Mesenchymal stem cell (in vitro differentiated cells and primary cell): ENCODE data around the gene SYT15.

Source experiments
- DNase-seq: peaks from one replicate; pipeline ENCODE4 v3.0.0-alpha.2; 2013
- H2AFZ ChIP-seq: one replicate; pipeline ENCODE4 v1.6.1; 2013; ENCODE audit warnings: low read depth, mild to moderate bottlenecking, control low read depth, inconsistent platforms, low read length, moderate library complexity
- H2AK5ac ChIP-seq: 2 replicates; pipeline ENCODE4 v1.6.1; 2013; ENCODE audit warnings: low read length, moderate library complexity, mild to moderate bottlenecking, inconsistent platforms; ENCODE audit not compliant: severe bottlenecking
- H2BK120ac ChIP-seq: one replicate; pipeline ENCODE4 v1.6.1; 2013; ENCODE audit warnings: low read depth, mild to moderate bottlenecking, inconsistent platforms, low read length, moderate library complexity
- H2BK12ac ChIP-seq, 2 experiments: one replicate each; pipeline ENCODE4 v1.6.1; 2013; ENCODE audit warnings: inconsistent platforms in 2 of 2, low read length in 2 of 2, mild to moderate bottlenecking in 2 of 2, moderate library complexity in 2 of 2, control low read depth in 1 of 2
- H2BK15ac ChIP-seq: one replicate; pipeline ENCODE4 v1.6.1; 2013; ENCODE audit warnings: mild to moderate bottlenecking, low read depth, inconsistent platforms; ENCODE audit not compliant: poor library complexity, severe bottlenecking
- H2BK5ac ChIP-seq: 2 replicates; pipeline ENCODE4 v1.6.1; 2013; ENCODE audit warnings: low read depth, mild to moderate bottlenecking, low read length, control low read depth, inconsistent platforms; ENCODE audit not compliant: poor library complexity, severe bottlenecking
- H3K14ac ChIP-seq, 2 experiments: one replicate each; pipeline ENCODE4 v1.6.1; 2013; ENCODE audit warnings: inconsistent platforms in 2 of 2, low read length in 2 of 2, control low read depth in 1 of 2, mild to moderate bottlenecking in 1 of 2, moderate library complexity in 1 of 2
- H3K18ac ChIP-seq, 2 experiments: one replicate each; pipeline ENCODE4 v1.6.1; 2013; ENCODE audit warnings: inconsistent platforms in 2 of 2, low read length in 2 of 2, control low read depth in 1 of 2, low read depth in 1 of 2, mild to moderate bottlenecking in 1 of 2
- H3K23ac ChIP-seq, 2 experiments: one replicate each; pipeline ENCODE4 v1.6.1; 2013; ENCODE audit warnings: inconsistent platforms in 2 of 2, low read length in 2 of 2, mild to moderate bottlenecking in 2 of 2, moderate library complexity in 2 of 2, control low read depth in 1 of 2
- H3K27ac ChIP-seq: 2 replicates; pipeline ENCODE4 v1.5.1; 2013; ENCODE audit warnings: mild to moderate bottlenecking, moderate library complexity, low read length, control low read depth, inconsistent platforms; ENCODE audit not compliant: poor library complexity, severe bottlenecking
- H3K27me3 ChIP-seq, 2 experiments: 2 replicates each; pipeline versions ENCODE4 v1.6.1 to v1.7.0; 2013; ENCODE audit warnings: low read length in 2 of 2, mild to moderate bottlenecking in 2 of 2, moderate library complexity in 2 of 2, control low read depth in 1 of 2, inconsistent platforms in 1 of 2; ENCODE audit not compliant: control insufficient read depth in 1 of 2, insufficient read depth in 1 of 2
- H3K36me3 ChIP-seq, 2 experiments: 2 replicates each; pipeline versions ENCODE4 v1.6.1 to v1.7.0; 2013; ENCODE audit warnings: low read length in 2 of 2, control low read depth in 1 of 2, inconsistent platforms in 1 of 2, low read depth in 1 of 2, mild to moderate bottlenecking in 1 of 2; ENCODE audit not compliant: insufficient read depth in 2 of 2, control insufficient read depth in 1 of 2
- H3K4ac ChIP-seq, 2 experiments: one replicate each; pipeline ENCODE4 v1.6.1; 2013; ENCODE audit warnings: inconsistent platforms in 2 of 2, low read length in 2 of 2, mild to moderate bottlenecking in 2 of 2, moderate library complexity in 2 of 2, control low read depth in 1 of 2, low read depth in 1 of 2
- H3K4me1 ChIP-seq: 2 replicates; pipeline ENCODE4 v1.6.1; 2013; ENCODE audit warnings: low read depth, low read length, control low read depth; ENCODE audit not compliant: control insufficient read depth, insufficient read depth
- H3K4me2 ChIP-seq: 2 replicates; pipeline ENCODE4 v1.6.1; 2013; ENCODE audit warnings: low read length, mild to moderate bottlenecking, inconsistent platforms; ENCODE audit not compliant: poor library complexity, severe bottlenecking
- H3K4me3 ChIP-seq, 2 experiments: 2 replicates each; pipeline versions ENCODE4 v1.5.1 to v1.7.0; 2013; ENCODE audit warnings: low read length in 2 of 2, mild to moderate bottlenecking in 2 of 2, control low read depth in 1 of 2, low read depth in 1 of 2; ENCODE audit not compliant: insufficient read depth in 1 of 2
- H3K79me1 ChIP-seq: replicated peaks from 2 replicates; pipeline ENCODE4 v1.6.1; 2013; ENCODE audit warnings: mild to moderate bottlenecking, control low read depth, low read length, inconsistent platforms; ENCODE audit not compliant: poor library complexity, severe bottlenecking
- H3K9ac ChIP-seq: 2 replicates; pipeline ENCODE4 v1.7.0; 2013; ENCODE audit warnings: mild to moderate bottlenecking, low read length, moderate library complexity
- H3K9me3 ChIP-seq: 2 replicates; pipeline ENCODE4 v1.7.0; 2013; ENCODE audit warnings: mild to moderate bottlenecking, low read length; ENCODE audit not compliant: control insufficient read depth
- H4K8ac ChIP-seq: one replicate; pipeline ENCODE4 v1.6.1; 2013; ENCODE audit warnings: inconsistent platforms, mild to moderate bottlenecking, low read length, moderate library complexity
- H4K91ac ChIP-seq: one replicate; pipeline ENCODE4 v1.6.1; 2013; ENCODE audit warnings: mild to moderate bottlenecking, low read length, inconsistent platforms
- WGBS: methylation state at CpG from one replicate; pipeline ENCODE4 v1.1.7; 2013; ENCODE audit warnings: mixed read lengths; 5-methylcytosine and 5-hydroxymethylcytosine counted together

Gene SYT15

DNA sequence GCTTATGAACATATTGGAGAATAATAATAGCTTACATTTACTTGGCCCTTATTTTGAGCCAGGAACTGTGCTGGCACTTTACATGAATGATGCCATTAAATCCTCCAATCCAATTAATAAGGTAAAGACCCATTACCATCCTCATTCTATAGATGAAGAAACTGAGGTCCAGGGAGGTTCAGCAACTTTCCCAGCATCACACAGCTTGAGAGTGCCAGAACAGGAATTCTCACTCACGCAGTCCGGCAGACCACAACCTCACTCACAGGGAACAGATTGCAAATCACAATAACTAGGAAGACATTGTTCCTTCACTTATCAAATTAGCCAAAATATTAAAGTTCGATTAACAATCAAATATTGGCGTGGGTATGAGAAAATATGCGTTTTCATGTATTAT is 40.8 kb upstream of the SYT15 start:
- Histone ChIP-seq H3K79me1 (no peaks in the 10 kb centered on the region), H2AK5ac (peak overlapping the region; percentile 29), H3K27me3 (peaks cover 0 to 76% of the 10 kb centered on the region in 2 experiments), H3K4me2 (no peak overlapping the region), H3K9me3 (no peaks in the 10 kb centered on the region), H2BK15ac (no peak overlapping the region), H3K36me3 (peaks cover 0 to 6% of the 10 kb centered on the region in 2 experiments), H2AFZ (no peak overlapping the region), H3K27ac (no peak overlapping the region), H3K23ac (no peak overlapping the region), H4K8ac (no peak overlapping the region), H3K9ac (no peak overlapping the region), H2BK12ac (no peak overlapping the region), H4K91ac (no peak overlapping the region), H3K14ac (no peak overlapping the region), H3K18ac (no peak overlapping the region), H2BK5ac (no peak overlapping the region), H3K4me1 (peaks cover 29% of the 10 kb centered on the region), H3K4me3 (no peak overlapping the region), H3K4ac (no peak overlapping the region), H2BK120ac (no peak overlapping the region)
- 89% methylated on average over 4 of the region's 5 CpGs for WGBS
- no peak for DNase-seq

GRCh38 chr10:46538717-46539426 is 40.1 kb upstream of the SYT15 start:
- Histone ChIP-seq H4K8ac (no peak overlapping the region), H3K36me3 (peaks cover 0 to 8% of the 10 kb centered on the region in 2 experiments), H2BK15ac (no peak overlapping the region), H3K9me3 (no peaks in the 10 kb centered on the region), H3K79me1 (no peaks in the 10 kb centered on the region), H2BK5ac (peak overlapping the region; percentile 20), H3K4me3 (no peak overlapping the region), H3K9ac (no peak overlapping the region), H3K27me3 (peaks cover 0 to 83% of the 10 kb centered on the region in 2 experiments), H2BK120ac (no peak overlapping the region), H3K27ac (peak overlapping the region; percentile 45), H3K23ac (no peak overlapping the region), H2AFZ (no peak overlapping the region), H2BK12ac (no peak overlapping the region), H3K14ac (no peak overlapping the region), H4K91ac (no peak overlapping the region), H3K18ac (no peak overlapping the region), H2AK5ac (peak overlapping the region; percentile 35), H3K4me2 (no peak overlapping the region), H3K4ac (no peak overlapping the region), H3K4me1 (peaks cover 29% of the 10 kb centered on the region)
- WGBS, result 79% methylated on average over 3 of the region's 3 CpGs
- DNase-seq, result no peak

DNA sequence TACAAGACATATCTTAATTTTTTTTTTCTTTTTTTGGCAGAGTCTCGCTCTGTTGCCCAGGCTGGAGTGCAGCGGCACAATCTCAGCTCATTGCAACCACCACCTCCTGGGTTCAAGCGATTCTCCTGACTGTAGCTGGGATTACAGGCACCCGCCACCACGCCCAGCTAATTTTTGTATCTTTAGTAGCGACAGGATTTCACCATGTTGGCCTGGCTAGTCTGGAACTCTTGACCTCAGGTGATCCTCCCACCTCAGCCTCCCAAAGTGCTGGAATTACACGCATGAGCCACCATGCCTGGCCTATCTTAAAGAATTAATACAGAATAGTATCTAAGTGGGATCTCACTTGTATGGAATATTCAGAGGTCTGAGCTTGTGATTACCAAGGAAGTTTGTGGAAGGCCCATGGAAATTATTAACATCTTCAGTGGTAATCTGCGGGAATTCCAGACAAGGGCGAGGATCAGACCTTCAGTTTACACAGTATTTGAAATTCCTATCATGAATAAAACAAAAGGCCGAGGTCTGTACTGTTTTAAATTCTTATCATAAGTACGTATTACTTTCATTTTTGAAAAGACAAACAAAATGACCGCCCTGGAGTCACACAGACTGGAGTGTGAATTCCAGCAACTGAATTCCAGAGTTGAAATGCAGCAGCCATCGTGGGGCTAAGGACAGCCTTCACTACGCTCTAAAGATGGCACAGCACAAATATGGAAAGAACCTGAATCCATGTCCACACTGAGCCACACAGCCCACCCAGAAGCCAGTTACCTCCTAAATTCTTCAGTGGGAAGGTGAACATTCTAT is 39.1 kb upstream of the SYT15 start:
- Histone ChIP-seq H2BK15ac (no peak overlapping the region), H3K18ac (no peak overlapping the region), H3K27ac (peak overlapping the region; percentile 95), H2AFZ (no peak overlapping the region), H3K4me2 (peak overlapping the region; percentile 19), H3K4me3 (no peak overlapping the region), H2AK5ac (peak overlapping the region; percentile 98), H3K9ac (peak overlapping the region; percentile 17), H3K27me3 (peaks cover 0 to 89% of the 10 kb centered on the region in 2 experiments), H2BK120ac (no peak overlapping the region), H3K4ac (no peak overlapping the region), H2BK12ac (no peak overlapping the region), H3K4me1 (peaks cover 29% of the 10 kb centered on the region), H2BK5ac (peak overlapping the region; percentile 87), H3K79me1 (no peaks in the 10 kb centered on the region), H3K14ac (no peak overlapping the region), H4K91ac (no peak overlapping the region), H3K23ac (no peak overlapping the region), H3K36me3 (peaks cover 0 to 12% of the 10 kb centered on the region in 2 experiments), H3K9me3 (no peaks in the 10 kb centered on the region), H4K8ac (no peak overlapping the region)
- DNase-seq, result peak; percentile 75
- WGBS, result 82% methylated on average over 13 of the region's 14 CpGs

DNA sequence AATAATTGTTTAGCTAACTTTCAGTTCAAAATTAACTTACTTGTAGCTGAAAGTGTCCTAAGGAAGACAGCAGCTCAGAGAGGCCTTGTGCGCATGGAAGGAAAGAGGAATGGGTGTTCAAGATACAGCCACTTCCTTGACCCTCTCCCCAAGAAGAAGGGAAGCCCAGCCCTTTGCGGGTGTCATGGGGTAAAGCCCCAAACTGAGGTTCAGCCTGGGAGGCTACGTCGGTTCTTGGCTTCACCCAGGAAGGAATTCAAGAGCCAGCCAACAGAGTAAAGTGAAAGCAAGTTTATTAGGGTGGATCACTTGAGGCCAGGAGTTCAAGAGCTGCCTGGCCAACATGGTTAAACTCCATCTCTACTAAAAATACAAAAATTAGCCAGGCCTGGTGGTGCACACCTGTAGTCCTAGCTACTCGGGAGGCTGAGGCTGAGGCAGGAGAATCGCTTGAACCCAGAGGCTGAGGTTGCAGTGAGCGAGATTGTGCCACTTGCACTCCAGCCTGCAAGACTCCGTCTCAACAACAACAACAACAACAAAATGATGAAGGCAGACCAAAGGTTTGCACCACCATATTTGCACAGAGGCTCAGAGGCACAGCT is 38.4 kb upstream of the SYT15 start:
- Histone ChIP-seq H3K18ac (no peak overlapping the region), H2BK15ac (no peak overlapping the region), H3K27ac (peak overlapping the region; percentile 95), H4K8ac (no peak overlapping the region), H3K4ac (no peak overlapping the region), H3K9me3 (no peaks in the 10 kb centered on the region), H3K14ac (no peak overlapping the region), H3K27me3 (peaks cover 0 to 89% of the 10 kb centered on the region in 2 experiments), H2BK120ac (no peak overlapping the region), H3K4me2 (peak overlapping the region; percentile 3), H3K79me1 (no peaks in the 10 kb centered on the region), H2BK12ac (no peak overlapping the region), H2BK5ac (peak overlapping the region; percentile 87), H3K4me3 (no peak overlapping the region), H2AK5ac (peak overlapping the region; percentile 98), H2AFZ (no peak overlapping the region), H3K23ac (no peak overlapping the region), H3K4me1 (peaks cover 28% of the 10 kb centered on the region), H3K36me3 (peaks cover 0 to 13% of the 10 kb centered on the region in 2 experiments), H4K91ac (peak overlapping the region; percentile 16), H3K9ac (peak overlapping the region; percentile 17)
- no peak for DNase-seq
- WGBS, result 97% methylated on average over 8 of the region's 8 CpGs
